ENCODE results near the gene MTX1. TPM values are rescaled to one million over a fixed set of nuclear protein-coding genes. Genes with fewer than 3 reads are reported as not detected.
"Not testable (repeated sequence)": the region's sequence is repeated elsewhere in the genome, so short reads cannot be mapped to it uniquely, and the experiment has no call there.

Gene MTX1, protein sequence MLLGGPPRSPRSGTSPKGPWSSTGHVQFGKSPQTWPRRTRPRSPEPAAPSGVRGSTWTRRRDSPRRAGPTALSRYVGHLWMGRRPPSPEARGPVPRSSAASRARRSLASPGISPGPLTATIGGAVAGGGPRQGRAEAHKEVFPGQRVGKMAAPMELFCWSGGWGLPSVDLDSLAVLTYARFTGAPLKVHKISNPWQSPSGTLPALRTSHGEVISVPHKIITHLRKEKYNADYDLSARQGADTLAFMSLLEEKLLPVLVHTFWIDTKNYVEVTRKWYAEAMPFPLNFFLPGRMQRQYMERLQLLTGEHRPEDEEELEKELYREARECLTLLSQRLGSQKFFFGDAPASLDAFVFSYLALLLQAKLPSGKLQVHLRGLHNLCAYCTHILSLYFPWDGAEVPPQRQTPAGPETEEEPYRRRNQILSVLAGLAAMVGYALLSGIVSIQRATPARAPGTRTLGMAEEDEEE
- total RNA-seq (2014; rRNA removed; shearing (Covaris generic)) = 69.7 and 86.0 TPM in 2 replicates

- peak; percentile 84 to 90 for DNase-seq (ENCODE audit: low read depth in 1 of 2, low spot score in 2 of 2)
- H3K27me3 ChIP-seq (replicated peaks) = no peaks in the 10 kb centered on the region
- no peaks in the 10 kb centered on the region for H3K9me3 ChIP-seq (replicated peaks)
- peak within 1 kb of the TSS; percentile 95 for H3K4me3 ChIP-seq
- peaks cover 11% of the 10 kb centered on the region for H3K36me3 ChIP-seq
- H3K27ac ChIP-seq = peak within 1 kb of the TSS; percentile 100
- peaks cover 25% of the 10 kb centered on the region for H3K4me1 ChIP-seq (replicated peaks)
These were observed at the start of gene MTX1 for GRCh38 chr1:155208541-155209311. Gene MTX1 (plus strand): TSS chr1:155208695. CDS start chr1:155208805, 110 bp downstream.

- Histone ChIP-seq H3K36me3 (no peaks in the 10 kb centered on the region), H3K9me3 (replicated peaks) (no peaks in the 10 kb centered on the region), H3K27ac (no peak overlapping the region), H3K4me1 (replicated peaks) (no peaks in the 10 kb centered on the region), H3K4me3 (no peak overlapping the region), H3K27me3 (replicated peaks) (peaks cover 4% of the 10 kb centered on the region; the same call in 1 of the 2 replicates)
- no peak for DNase-seq (ENCODE audit: low read depth in 1 of 2, low spot score in 2 of 2)
These were observed 49.5 kb upstream of the MTX1 start for GRCh38 chr1:155158991-155159390.

GRCh38 chr1:155160128-155160527, 48.4 kb upstream of the MTX1 start:
- no peaks in the 10 kb centered on the region for H3K36me3 ChIP-seq
- no peak for DNase-seq (ENCODE audit: low read depth in 1 of 2, low spot score in 2 of 2)
- H3K27me3 ChIP-seq (replicated peaks) = peaks cover 4% of the 10 kb centered on the region; the same call in 1 of the 2 replicates
- no peak overlapping the region for H3K4me3 ChIP-seq
- no peaks in the 10 kb centered on the region for H3K9me3 ChIP-seq (replicated peaks)
- no peaks in the 10 kb centered on the region for H3K4me1 ChIP-seq (replicated peaks)
- H3K27ac ChIP-seq = no peak overlapping the region

- H3K4me1 ChIP-seq (replicated peaks); H3K27ac ChIP-seq; H3K9me3 ChIP-seq (replicated peaks); H3K36me3 ChIP-seq; H3K27me3 ChIP-seq (replicated peaks); DNase-seq (ENCODE audit: low read depth in 1 of 2, low spot score in 2 of 2); H3K4me3 ChIP-seq: not testable (repeated sequence)
These were observed 45.9 kb upstream of the MTX1 start for GRCh38 chr1:155162631-155163030.

- H3K36me3 ChIP-seq; DNase-seq (ENCODE audit: low read depth in 1 of 2, low spot score in 2 of 2); H3K4me1 ChIP-seq (replicated peaks); H3K9me3 ChIP-seq (replicated peaks); H3K4me3 ChIP-seq; H3K27me3 ChIP-seq (replicated peaks); H3K27ac ChIP-seq: not testable (repeated sequence)
These were observed 44.7 kb upstream of the MTX1 start for GRCh38 chr1:155163785-155164184.

- H3K9me3 ChIP-seq (replicated peaks); H3K36me3 ChIP-seq; H3K27me3 ChIP-seq (replicated peaks); H3K4me1 ChIP-seq (replicated peaks); DNase-seq (ENCODE audit: low read depth in 1 of 2, low spot score in 2 of 2); H3K27ac ChIP-seq; H3K4me3 ChIP-seq: not testable (repeated sequence)
These were observed 43.9 kb upstream of the MTX1 start for GRCh38 chr1:155164625-155165024.

GRCh38 chr1:155166051-155166470, 42.4 kb upstream of the MTX1 start:
- peaks cover 4% of the 10 kb centered on the region for H3K4me1 ChIP-seq (replicated peaks)
- no peak overlapping the region for H3K4me3 ChIP-seq
- no peaks in the 10 kb centered on the region for H3K27me3 ChIP-seq (replicated peaks)
- H3K36me3 ChIP-seq = peaks cover 11% of the 10 kb centered on the region; the same call in 1 of the 2 replicates
- no peak overlapping the region for H3K27ac ChIP-seq
- no peak for DNase-seq (ENCODE audit: low read depth in 1 of 2, low spot score in 2 of 2)
- H3K9me3 ChIP-seq (replicated peaks) = no peaks in the 10 kb centered on the region

- DNase-seq (ENCODE audit: low read depth in 1 of 2, low spot score in 2 of 2) = peak in 1 of 2 experiments; percentile 44
- H3K4me3 ChIP-seq = no peak overlapping the region
- no peak overlapping the region for H3K27ac ChIP-seq
- peaks cover 13% of the 10 kb centered on the region; the same call in 1 of the 2 replicates for H3K36me3 ChIP-seq
- H3K9me3 ChIP-seq (replicated peaks) = no peaks in the 10 kb centered on the region
- H3K4me1 ChIP-seq (replicated peaks) = peaks cover 4% of the 10 kb centered on the region
- no peaks in the 10 kb centered on the region for H3K27me3 ChIP-seq (replicated peaks)
These were observed 41.9 kb upstream of the MTX1 start for GRCh38 chr1:155166471-155167165.

DNA sequence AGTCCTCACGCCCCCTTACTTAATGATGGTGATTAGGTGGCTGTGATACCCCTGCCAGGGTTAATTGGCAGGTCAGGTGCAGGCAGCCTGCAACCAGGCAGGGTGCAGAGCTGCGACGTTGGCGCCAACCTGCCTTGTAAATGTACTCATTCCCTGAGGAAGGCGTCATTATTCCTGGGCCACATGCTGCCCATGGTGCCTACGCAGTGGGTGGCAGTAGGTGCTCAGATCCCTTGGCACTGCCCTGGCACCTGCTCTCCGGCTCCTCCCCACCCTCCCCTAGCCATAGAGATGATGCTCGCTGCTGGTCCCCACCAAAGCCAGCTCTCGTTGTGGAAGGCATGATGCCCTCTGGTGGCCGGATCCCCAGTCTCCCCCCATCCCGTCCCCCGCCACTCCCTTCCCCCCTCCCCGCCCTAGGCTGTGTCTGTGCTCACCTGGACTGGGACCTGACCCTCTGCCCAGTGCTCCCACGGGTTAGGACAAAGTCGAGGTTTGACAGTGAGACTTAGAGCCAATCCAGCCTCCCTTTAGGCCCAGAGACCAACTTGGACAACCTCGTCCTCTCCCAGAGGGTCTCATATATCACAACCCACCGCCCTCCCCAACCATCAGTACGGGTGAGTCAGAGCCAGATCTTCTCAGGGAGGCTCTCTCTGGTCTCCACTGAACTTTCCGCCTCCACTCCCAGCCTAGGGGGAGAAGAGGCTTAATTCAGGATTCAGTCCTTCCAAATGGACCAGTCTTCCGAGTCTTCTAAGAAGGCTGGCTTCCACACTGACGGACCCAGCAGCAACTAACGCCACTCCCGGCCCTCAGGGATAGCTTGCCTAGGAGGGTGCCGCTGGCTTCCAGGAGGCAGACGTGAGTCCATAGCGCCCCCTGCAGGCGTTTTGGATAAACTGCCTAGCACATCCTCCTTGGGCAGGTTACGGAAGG, 41.1 kb upstream of the MTX1 start:
- Histone ChIP-seq H3K27me3 (replicated peaks) (no peaks in the 10 kb centered on the region), H3K4me3 (no peak overlapping the region), H3K36me3 (peaks cover 13% of the 10 kb centered on the region; the same call in 1 of the 2 replicates), H3K27ac (no peak overlapping the region), H3K4me1 (replicated peaks) (peaks cover 9% of the 10 kb centered on the region), H3K9me3 (replicated peaks) (no peaks in the 10 kb centered on the region)
- peak; percentile 68 to 83 for DNase-seq (ENCODE audit: low read depth in 1 of 2, low spot score in 2 of 2)

- H3K36me3 ChIP-seq = peaks cover 13% of the 10 kb centered on the region; the same call in 1 of the 2 replicates
- H3K27me3 ChIP-seq (replicated peaks); DNase-seq (ENCODE audit: low read depth in 1 of 2, low spot score in 2 of 2); H3K9me3 ChIP-seq (replicated peaks); H3K27ac ChIP-seq; H3K4me3 ChIP-seq: not testable (repeated sequence)
- H3K4me1 ChIP-seq (replicated peaks) = peaks cover 10% of the 10 kb centered on the region
These were observed 40.4 kb upstream of the MTX1 start for GRCh38 chr1:155168105-155168445.

- Histone ChIP-seq H3K4me1 (replicated peaks) (peaks cover 14% of the 10 kb centered on the region), H3K27me3 (replicated peaks) (no peaks in the 10 kb centered on the region), H3K27ac (no peak overlapping the region), H3K9me3 (replicated peaks) (no peaks in the 10 kb centered on the region), H3K36me3 (peaks cover 13% of the 10 kb centered on the region; the same call in 1 of the 2 replicates), H3K4me3 (no peak overlapping the region)
- DNase-seq (ENCODE audit: low read depth in 1 of 2, low spot score in 2 of 2) = peak in 1 of 2 experiments; percentile 19
These were observed 39.9 kb upstream of the MTX1 start for GRCh38 chr1:155168456-155169210.

- DNase-seq (ENCODE audit: low read depth in 1 of 2, low spot score in 2 of 2) = no peak
- Histone ChIP-seq H3K9me3 (replicated peaks) (no peaks in the 10 kb centered on the region), H3K27ac (no peak overlapping the region), H3K4me1 (replicated peaks) (peaks cover 17% of the 10 kb centered on the region), H3K36me3 (peaks cover 13% of the 10 kb centered on the region; the same call in 1 of the 2 replicates), H3K4me3 (no peak overlapping the region), H3K27me3 (replicated peaks) (no peaks in the 10 kb centered on the region)
These were observed 39.0 kb upstream of the MTX1 start for GRCh38 chr1:155169541-155169940.
